SH-SY5Y (cell line): ENCODE results near the gene UNC5C.
A peak's percentile ranks its signal among the peaks of the same experiment; 100 is the strongest.

ENCODE experiments used
- GATA2 ChIP-seq: IDR thresholded peaks from 2 replicates; pipeline ENCODE4 v1.6.1; 2011; ENCODE audit warnings: mild to moderate bottlenecking, low read depth, low read length
- GATA3 ChIP-seq: IDR thresholded peaks from 2 replicates; pipeline ENCODE4 v1.6.1; 2011; ENCODE audit warnings: low read depth, mild to moderate bottlenecking, low read length, moderate library complexity

- no peak for TF ChIP-seq GATA2
- TF ChIP-seq GATA3 = 0 out of 2 replicates have a peak, but pooled peaks have one; percentile 30
These were observed 155.0 kb downstream of the UNC5C start for GRCh38 chr4:95393821-95394220.
